SH-SY5Y (cell line): ENCODE results near the gene GATB.

Experiments used
- GATA2 ChIP-seq: IDR thresholded peaks from 2 replicates; pipeline ENCODE4 v1.6.1; 2011; ENCODE audit warnings: mild to moderate bottlenecking, low read depth, low read length
- GATA3 ChIP-seq: IDR thresholded peaks from 2 replicates; pipeline ENCODE4 v1.6.1; 2011; ENCODE audit warnings: low read depth, mild to moderate bottlenecking, low read length, moderate library complexity

DNA sequence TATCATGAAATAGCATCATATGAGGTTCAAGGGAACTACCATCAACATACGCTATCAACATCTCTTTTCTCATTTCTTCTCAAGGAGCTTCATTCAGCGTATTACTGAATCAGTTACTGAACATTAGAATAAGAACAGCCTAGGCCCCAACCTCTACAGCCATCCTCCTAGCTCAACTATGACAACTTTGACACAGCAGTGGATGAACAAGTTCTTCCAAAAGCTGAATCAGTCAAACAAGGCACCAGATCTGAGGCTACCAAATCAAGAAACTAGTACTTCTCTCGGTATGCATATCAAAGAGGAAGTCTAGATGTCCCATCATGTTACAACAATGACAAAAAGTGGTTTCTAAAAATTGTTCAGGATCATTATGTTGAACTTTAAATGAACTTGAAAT is 57.4 kb downstream of the GATB start:
- TF ChIP-seq GATA3: no peak
- TF ChIP-seq GATA2: no peak
